ENCODE data around the gene SSR2.

Gene SSR2

DNA sequence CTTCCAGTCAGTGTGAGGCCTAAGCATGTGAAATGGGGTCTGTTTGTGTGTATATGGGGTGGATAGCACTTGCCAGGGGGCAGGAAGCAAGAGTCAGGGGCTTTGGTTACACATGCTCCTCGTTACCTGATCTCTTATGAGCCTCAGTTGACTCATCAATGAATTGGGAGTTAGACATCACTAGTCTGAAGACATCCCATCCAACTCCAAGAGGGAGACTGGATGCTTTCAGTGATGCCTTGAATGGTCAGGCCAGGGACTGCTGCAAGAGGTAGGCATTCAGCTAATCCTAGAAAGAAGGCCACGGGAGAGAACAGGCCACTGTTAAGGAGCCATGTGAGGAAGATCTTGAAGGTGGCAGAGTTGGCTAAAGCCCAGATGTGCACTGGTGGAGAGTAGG lies 46.5 kb upstream of the SSR2 start:
- H2AFZ ChIP-seq (ENCODE audit: low read depth, low read length, severe bottlenecking): no peak overlapping the region
- no peaks in the 10 kb centered on the region for H3K9me2 ChIP-seq (replicated peaks; ENCODE audit: insufficient read depth, low read length)
- no peaks in the 10 kb centered on the region for H4K20me1 ChIP-seq (ENCODE audit: low read depth, low read length)
- H3K9me3 ChIP-seq (ENCODE audit: insufficient read depth, low read length): no peaks in the 10 kb centered on the region
- H3K79me2 ChIP-seq (ENCODE audit: insufficient read depth, low read length): no peaks in the 10 kb centered on the region
- H3F3A ChIP-seq (ENCODE audit: insufficient read depth): no peaks in the 10 kb centered on the region
- no peaks in the 10 kb centered on the region for H3K27me3 ChIP-seq (ENCODE audit: low read length)
- H3K27ac ChIP-seq (ENCODE audit: low read depth, low read length): no peak overlapping the region
- no peak overlapping the region for H3K4me3 ChIP-seq (ENCODE audit: insufficient read depth, low read length, poor library complexity, severe bottlenecking)
- no peak overlapping the region for H3K9ac ChIP-seq (ENCODE audit: low read length)
- no peaks in the 10 kb centered on the region for H3K36me3 ChIP-seq (ENCODE audit: low read length)
- H3K4me2 ChIP-seq (ENCODE audit: low read depth, low read length, poor library complexity, severe bottlenecking): no peak overlapping the region
- TF ChIP-seq, protein P1, sequence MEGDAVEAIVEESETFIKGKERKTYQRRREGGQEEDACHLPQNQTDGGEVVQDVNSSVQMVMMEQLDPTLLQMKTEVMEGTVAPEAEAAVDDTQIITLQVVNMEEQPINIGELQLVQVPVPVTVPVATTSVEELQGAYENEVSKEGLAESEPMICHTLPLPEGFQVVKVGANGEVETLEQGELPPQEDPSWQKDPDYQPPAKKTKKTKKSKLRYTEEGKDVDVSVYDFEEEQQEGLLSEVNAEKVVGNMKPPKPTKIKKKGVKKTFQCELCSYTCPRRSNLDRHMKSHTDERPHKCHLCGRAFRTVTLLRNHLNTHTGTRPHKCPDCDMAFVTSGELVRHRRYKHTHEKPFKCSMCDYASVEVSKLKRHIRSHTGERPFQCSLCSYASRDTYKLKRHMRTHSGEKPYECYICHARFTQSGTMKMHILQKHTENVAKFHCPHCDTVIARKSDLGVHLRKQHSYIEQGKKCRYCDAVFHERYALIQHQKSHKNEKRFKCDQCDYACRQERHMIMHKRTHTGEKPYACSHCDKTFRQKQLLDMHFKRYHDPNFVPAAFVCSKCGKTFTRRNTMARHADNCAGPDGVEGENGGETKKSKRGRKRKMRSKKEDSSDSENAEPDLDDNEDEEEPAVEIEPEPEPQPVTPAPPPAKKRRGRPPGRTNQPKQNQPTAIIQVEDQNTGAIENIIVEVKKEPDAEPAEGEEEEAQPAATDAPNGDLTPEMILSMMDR (IDR thresholded peaks at IDR 0.05; ENCODE audit: insufficient read depth, low read length, poor library complexity, severe bottlenecking): no peak
- no peak for TF ChIP-seq EZH2phosphoT487 (conservative IDR thresholded peaks at IDR 0.05; ENCODE audit: low read length)

DNA sequence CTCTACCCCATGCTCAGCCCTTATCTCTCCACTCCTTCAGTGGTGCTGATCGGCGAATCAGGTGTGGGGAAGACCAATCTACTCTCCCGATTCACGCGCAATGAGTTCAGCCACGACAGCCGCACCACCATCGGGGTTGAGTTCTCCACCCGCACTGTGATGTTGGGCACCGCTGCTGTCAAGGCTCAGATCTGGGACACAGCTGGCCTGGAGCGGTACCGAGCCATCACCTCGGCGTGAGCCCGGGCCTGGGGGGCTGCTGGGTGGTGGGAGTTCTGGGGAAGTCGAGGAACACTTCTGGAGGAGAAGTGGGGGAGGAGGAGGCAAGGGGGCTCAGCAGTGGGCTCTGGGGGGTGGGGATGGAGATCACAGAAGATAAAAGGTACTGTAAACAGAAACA lies 45.1 kb upstream of the SSR2 start:
- Histone ChIP-seq H3K36me3 (ENCODE audit: low read length) (no peaks in the 10 kb centered on the region), H3K4me3 (ENCODE audit: insufficient read depth, low read length, poor library complexity, severe bottlenecking) (no peak overlapping the region), H3K27ac (ENCODE audit: low read depth, low read length) (no peak overlapping the region), H3K9me3 (ENCODE audit: insufficient read depth, low read length) (no peaks in the 10 kb centered on the region), H4K20me1 (ENCODE audit: low read depth, low read length) (no peaks in the 10 kb centered on the region), H3K27me3 (ENCODE audit: low read length) (no peaks in the 10 kb centered on the region), H3K9me2 (replicated peaks; ENCODE audit: insufficient read depth, low read length) (no peaks in the 10 kb centered on the region), H3K9ac (ENCODE audit: low read length) (no peak overlapping the region), H3F3A (ENCODE audit: insufficient read depth) (no peaks in the 10 kb centered on the region), H3K4me2 (ENCODE audit: low read depth, low read length, poor library complexity, severe bottlenecking) (no peak overlapping the region), H2AFZ (ENCODE audit: low read depth, low read length, severe bottlenecking) (no peak overlapping the region), H3K79me2 (ENCODE audit: insufficient read depth, low read length) (no peaks in the 10 kb centered on the region)
- TF ChIP-seq, protein P1 (IDR thresholded peaks at IDR 0.05; ENCODE audit: insufficient read depth, low read length, poor library complexity, severe bottlenecking): no peak
- TF ChIP-seq EZH2phosphoT487 (conservative IDR thresholded peaks at IDR 0.05; ENCODE audit: low read length): no peak

DNA sequence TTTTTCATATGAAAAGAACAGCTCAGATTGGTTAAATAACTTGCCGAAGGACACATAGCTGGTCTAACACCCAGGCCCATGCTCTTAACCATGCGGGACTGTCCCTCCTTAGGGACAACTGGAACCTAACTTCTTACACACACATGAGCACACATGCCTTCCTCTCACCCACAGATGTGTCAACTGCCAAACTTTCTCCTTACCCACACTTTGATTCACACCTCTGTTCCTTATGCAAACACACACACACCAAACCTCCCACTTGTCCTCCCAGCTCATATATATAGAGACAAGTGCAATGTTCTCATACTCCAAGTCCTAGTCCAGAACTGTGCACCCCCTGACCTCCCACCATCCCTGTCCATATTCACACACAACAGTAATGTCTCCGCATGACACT lies 44.5 kb upstream of the SSR2 start:
- no peaks in the 10 kb centered on the region for H3K36me3 ChIP-seq (ENCODE audit: low read length)
- no peaks in the 10 kb centered on the region for H3K79me2 ChIP-seq (ENCODE audit: insufficient read depth, low read length)
- no peak overlapping the region for H2AFZ ChIP-seq (ENCODE audit: low read depth, low read length, severe bottlenecking)
- H3K27ac ChIP-seq (ENCODE audit: low read depth, low read length): no peak overlapping the region
- no peaks in the 10 kb centered on the region for H3K9me2 ChIP-seq (replicated peaks; ENCODE audit: insufficient read depth, low read length)
- no peaks in the 10 kb centered on the region for H3K27me3 ChIP-seq (ENCODE audit: low read length)
- H3K4me3 ChIP-seq (ENCODE audit: insufficient read depth, low read length, poor library complexity, severe bottlenecking): no peak overlapping the region
- no peaks in the 10 kb centered on the region for H4K20me1 ChIP-seq (ENCODE audit: low read depth, low read length)
- H3K9ac ChIP-seq (ENCODE audit: low read length): no peak overlapping the region
- no peak for TF ChIP-seq EZH2phosphoT487 (conservative IDR thresholded peaks at IDR 0.05; ENCODE audit: low read length)
- TF ChIP-seq, protein P1 (IDR thresholded peaks at IDR 0.05; ENCODE audit: insufficient read depth, low read length, poor library complexity, severe bottlenecking): no peak
- H3K9me3 ChIP-seq (ENCODE audit: insufficient read depth, low read length): no peaks in the 10 kb centered on the region
- no peaks in the 10 kb centered on the region for H3F3A ChIP-seq (ENCODE audit: insufficient read depth)
- H3K4me2 ChIP-seq (ENCODE audit: low read depth, low read length, poor library complexity, severe bottlenecking): no peak overlapping the region
